ENCODE data around the gene PADI4.
"Not testable (repeated sequence)": the region's sequence is repeated elsewhere in the genome, so short reads cannot be mapped to it uniquely, and the experiment has no call there.

Gene PADI4

DNA sequence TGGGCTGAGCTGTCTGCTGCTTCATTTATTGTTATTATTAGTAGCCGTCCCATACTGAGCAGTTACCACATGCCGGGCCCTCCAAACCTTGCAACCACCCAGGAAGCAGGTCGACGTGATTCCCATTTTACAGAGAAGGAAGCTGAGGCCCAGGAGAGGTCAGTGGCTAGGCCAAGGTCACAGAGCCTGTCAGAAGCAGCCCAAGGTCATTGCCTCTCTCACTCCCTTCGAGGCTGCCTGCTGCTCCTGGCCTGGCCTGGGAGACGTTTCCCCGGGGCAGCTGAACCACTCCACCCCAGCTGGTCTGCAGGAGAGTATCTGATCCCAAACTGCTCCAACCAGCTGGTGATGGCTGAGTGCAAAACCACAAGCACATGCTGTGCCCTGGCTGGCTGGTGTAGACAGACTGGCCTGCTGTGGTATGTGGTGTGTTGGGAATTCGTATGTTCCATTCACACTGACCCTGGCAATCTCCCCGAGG lies 6.5 kb downstream of the PADI4 start:
- DNase-seq, result no peak

- no peak for DNase-seq
These were observed 7.6 kb downstream of the PADI4 start for GRCh38 chr1:17315542-17316130.

DNA sequence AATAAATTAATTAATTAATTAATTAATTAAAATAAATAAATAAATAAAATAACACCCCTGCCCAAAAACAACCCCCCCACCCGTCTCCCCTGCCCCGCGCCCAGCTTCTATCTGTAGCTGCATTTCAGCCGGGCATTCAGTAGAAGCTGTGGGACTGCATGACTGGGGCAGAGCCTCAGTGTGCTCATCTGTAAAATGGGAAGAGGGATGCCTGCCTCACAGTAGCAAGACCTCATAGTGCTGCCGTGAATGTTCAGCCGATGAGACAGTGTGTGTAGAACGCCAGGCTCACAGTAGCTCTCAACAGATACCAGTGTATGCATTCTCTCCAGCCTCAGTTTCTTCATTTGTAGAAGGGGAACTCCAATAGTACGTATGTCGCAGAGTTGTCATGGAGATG lies 8.7 kb downstream of the PADI4 start:
- no peak for DNase-seq

DNA sequence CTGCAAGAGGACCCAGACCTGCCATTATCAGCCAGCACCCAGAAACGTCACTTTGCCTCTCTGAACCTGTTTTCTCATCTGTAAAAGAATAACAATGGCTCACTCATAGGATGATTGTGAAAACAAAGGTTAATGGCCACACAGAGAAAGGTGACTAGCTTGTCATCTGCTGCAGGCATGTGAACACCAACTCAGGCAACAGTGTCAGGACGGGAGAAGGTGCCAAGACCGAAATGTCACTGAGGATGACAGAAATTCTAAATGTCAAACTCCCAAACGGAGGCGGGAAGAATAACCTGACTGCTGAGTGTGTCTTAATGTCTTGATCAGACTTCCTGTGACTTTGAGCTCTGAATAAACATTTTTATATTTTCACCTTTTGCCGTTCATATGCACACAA lies 10.3 kb downstream of the PADI4 start:
- DNase-seq, result no peak

- no peak for DNase-seq
These were observed 11.8 kb downstream of the PADI4 start for GRCh38 chr1:17319561-17320350.

DNA sequence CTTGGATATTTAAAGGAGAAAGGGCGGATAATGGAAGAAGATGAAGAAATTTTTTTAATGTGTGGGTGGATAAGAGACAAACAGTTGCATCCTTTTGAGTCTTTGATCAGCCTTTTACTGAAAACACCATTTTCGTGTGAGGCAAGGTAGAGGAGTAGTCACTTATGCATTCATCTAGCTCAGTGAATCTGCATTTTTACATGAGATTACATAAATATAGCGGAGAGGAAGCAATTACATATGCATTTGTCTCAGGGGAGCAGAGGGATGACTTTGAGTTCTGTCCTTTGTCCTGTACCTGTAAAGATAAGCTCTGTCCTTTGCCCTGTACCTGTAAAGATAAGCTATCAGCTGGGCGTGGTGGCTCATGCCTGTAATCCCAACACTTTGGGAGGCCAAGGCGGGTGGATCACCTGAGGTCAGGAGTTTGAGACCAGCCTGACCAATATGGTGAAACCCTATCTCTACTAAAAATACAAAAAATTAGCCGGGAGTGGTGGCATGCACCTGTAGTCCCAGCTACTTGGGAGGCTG lies 13.9 kb downstream of the PADI4 start:
- DNase-seq, result not testable (repeated sequence)

- no peak for DNase-seq
These were observed 20.9 kb downstream of the PADI4 start for GRCh38 chr1:17328855-17329254.

DNA sequence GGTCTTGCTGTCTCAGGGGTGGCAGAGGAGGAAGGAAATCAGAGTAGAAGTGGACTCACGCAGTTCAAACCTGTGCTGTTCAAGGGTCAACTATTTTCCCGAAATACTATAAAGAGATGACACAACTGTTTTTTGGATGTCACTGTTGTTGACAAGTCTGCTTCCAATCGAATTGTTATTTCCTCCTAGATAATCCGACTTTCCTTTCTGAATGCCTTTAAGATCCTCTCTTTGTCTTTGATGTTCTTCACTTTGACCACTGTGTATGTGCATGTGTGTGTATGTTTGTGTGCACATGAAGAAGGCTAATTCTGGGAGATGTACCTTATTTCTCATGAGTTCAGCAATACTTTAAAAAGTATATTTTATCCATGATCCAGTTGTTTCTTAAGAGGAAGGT lies 21.6 kb downstream of the PADI4 start:
- no peak for DNase-seq

DNA sequence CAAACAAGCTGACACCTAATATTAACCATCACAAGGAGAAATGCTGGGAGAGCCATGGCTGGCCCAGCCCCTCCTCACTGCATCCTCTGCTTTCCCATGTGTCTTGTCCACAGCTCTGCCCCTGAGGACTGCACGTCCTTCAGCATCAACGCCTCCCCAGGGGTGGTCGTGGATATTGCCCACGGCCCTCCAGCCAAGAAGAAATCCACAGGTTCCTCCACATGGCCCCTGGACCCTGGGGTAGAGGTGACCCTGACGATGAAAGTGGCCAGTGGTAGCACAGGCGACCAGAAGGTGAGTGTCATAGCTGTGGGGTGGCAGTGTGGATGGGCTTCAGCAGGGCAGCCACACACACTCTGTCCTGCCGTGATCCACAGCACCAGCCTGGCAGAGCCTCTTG lies 22.9 kb downstream of the PADI4 start:
- DNase-seq, result no peak

DNA sequence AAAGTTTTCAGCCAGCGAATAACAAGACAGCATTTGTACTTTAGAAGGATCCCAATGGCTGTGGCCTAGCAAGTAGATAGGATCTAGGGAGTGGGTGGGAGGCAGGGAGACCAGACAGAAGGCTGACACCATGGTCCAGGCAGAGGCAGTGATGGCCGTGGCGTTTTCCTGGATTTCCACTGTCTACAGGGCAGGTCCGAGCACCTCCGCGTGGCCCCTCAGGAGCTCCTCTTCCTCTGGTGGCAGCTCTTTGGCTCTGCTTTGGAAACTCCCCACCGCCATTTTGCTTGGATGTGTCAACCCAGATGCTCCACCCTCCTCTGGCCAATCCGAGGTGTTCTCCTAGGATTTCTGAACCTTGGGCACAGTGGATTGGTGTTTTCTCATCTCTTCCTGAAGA lies 25.1 kb downstream of the PADI4 start:
- DNase-seq, result no peak

- peak; percentile 57 for DNase-seq
These were observed 28.1 kb downstream of the PADI4 start for GRCh38 chr1:17335821-17336710.

DNA sequence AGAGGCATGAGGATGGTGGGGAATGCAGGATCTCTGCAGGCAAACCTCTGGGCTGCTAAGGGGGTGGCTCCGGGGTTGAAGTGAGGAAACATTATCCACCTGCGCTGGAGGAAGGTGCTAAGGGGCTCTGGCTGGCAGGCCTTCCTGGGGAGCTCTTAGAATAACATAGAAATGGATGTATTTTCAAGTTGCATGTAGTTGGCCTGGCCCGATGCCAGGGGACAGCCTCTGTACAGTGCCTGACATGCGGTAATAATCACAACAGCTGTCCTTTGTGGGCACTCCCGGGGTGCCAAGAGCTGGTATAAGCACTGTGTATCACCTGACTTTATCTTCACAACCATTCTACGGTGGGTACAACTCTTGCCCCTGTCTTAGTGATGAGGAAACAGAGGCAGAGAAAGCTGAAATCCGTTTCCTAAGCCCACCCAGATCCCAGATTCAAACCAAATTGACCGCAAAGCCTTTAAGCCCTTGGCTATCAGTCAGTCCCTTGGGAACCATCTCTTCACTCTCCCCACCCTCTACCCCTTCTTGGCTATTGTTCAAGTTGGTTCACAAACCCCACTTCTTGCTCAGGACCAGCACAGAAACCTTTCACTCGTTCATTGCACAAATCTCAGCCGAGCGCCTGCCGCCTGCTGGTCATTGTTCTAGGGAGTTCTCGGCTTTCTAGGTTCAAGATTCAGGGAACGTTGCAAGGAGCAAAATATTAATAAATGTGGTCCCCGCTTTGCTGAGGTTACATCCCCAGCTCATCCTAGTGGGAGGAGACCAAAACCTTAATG lies 30.9 kb downstream of the PADI4 start:
- DNase-seq, result no peak

DNA sequence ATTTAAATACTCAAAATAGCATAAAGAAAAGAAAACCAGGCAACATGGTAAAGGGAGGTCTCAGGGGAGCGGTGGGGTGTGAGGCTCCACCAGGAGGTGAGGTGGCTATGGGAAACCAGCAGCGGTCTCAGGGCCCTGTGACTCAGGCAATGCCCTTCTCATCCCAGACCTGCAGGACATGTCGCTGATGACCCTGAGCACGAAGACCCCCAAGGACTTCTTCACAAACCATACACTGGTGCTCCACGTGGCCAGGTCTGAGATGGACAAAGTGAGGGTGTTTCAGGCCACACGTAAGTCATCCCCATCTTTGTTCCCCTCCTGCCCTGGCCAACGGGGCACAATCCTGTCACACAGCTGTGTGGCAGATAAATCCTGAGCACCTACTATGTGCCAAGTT lies 31.5 kb downstream of the PADI4 start:
- no peak for DNase-seq

DNA sequence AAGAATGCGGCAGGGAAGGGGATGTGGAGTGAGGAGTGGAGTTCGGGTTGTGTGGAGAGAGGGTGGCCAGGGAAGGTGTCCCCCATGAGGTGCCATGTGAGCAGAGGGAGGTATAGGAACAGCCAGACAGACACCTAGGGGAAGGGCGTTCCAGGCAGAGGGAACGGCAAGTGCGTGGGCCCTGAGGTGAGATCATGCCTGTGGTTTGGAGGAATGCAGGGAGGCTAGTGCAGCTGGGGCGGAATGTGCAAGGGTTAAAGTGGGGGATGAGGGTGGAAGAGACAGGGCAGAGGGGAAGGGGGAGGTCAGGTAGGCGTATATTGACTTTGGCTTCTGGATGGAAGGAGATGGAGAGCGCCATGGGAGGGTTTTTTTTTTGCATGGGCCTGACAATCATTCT lies 32.4 kb downstream of the PADI4 start:
- no peak for DNase-seq

DNA sequence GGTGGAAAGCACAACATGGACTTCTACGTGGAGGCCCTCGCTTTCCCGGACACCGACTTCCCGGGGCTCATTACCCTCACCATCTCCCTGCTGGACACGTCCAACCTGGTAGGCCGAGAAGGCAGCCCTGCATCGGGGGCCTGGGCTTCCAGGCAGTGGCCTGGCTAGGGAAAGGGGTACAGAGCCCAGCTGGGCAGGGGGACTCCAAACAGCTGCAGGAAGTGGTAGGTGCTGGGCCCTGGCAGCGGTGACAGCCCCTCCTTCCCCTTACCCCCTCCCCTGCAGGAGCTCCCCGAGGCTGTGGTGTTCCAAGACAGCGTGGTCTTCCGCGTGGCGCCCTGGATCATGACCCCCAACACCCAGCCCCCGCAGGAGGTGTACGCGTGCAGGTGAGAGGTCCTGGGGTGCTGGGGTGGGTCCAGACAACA lies 34.0 kb downstream of the PADI4 start:
- DNase-seq, result no peak

GRCh38 chr1:17345506-17345905 lies 37.5 kb downstream of the PADI4 start:
- not testable (repeated sequence) for DNase-seq

DNA sequence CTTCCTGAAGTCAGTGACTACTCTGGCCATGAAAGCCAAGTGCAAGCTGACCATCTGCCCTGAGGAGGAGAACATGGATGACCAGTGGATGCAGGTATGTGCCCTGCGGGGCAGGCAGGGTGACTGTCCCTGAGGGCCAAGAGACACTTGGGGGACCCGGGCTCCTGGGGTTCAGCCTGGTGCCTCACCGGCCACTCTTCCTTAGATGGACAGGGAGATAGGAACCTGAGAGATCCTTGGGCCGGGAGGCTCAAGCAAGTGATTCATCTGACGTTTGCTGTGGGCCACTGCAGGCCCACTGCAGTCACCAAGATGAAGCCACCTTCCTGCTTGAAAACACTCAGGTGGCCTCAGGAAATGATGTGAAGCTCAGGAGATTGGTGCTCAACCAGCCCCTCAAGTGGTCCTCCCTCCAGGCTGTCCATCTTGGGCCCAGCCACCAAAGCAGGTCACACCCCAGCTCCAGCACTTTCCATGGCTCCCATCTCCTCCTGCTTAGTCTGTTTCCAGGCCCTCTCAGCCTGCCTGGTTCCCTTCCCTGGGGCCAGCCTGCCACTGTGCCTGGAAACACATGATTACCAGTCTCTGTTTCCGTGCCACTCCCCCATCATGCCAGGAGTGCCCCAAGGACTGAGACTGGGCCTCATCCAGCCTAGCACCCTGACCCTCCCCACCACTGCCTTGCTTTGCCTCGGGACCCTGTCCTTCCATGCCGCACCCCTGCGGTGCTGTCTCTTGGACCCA lies 38.2 kb downstream of the PADI4 start:
- no peak for DNase-seq

DNA sequence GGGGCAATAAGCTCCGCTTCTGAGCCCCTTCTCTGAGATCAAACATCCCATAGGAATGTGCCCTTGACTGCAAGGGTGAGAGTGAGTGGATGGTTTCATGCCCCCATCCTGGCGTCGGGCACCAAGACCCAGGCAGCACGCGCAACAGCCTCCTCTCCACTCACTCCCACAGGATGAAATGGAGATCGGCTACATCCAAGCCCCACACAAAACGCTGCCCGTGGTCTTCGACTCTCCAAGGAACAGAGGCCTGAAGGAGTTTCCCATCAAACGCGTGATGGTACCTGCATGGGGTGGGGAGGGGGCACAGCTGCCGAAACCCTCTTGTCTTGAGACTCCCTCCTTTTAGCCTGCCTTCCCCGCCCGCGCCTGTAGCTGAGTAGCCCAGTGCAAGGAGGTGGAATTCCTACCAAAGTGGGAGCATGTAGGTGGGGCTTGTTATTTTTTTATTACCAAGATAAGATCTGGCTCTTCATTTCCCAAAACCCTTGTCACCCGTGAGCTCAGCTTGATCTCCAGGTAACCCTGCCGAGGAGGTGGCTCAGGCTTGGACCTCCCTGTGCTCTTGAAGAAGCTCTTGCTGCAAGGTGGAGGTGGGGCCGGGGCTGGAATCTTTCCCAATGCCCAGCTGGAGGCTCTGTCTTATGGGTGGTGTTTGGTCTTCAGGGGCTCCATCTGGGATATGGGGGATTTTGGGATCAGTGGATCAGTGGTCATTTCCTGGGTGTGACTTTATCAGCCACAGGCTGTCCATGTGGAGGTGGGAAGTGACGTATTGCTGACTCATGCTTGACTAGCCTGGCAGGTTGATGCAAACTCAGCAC lies 40.0 kb downstream of the PADI4 start:
- peak; percentile 17 for DNase-seq

- peak; percentile 10 for DNase-seq
These were observed 40.7 kb downstream of the PADI4 start for GRCh38 chr1:17348593-17349234.

GRCh38 chr1:17350083-17350482 lies 42.1 kb downstream of the PADI4 start:
- no peak for DNase-seq
